HG02759 (cell line): ENCODE data around the gene CCPG1.
"Not testable (repeated sequence)": the region's sequence is repeated elsewhere in the genome, so short reads cannot be mapped to it uniquely, and the experiment has no call there.

Experiments used
- ATAC-seq: cut with Tn5 transposase; IDR thresholded peaks from one replicate; pipeline ENCODE4 v1.9.1; 2021; ENCODE audit warnings: mild to moderate bottlenecking, moderate library complexity; ENCODE audit not compliant: unreplicated experiment

Gene CCPG1

GRCh38 chr15:55408012-55408928 lies at the start of gene CCPG1, which contains the start of gene PIERCE2:
Gene CCPG1 (minus strand): TSS chr15:55408359. CDS start chr15:55389424, 18,935 bp downstream.
Gene PIERCE2 (plus strand): TSS chr15:55408495. CDS start chr15:55408769, 274 bp downstream.
- ATAC-seq: peak; percentile 96

- no peak for ATAC-seq
Measured at GRCh38 chr15:55457401-55458022, 49.4 kb upstream of the CCPG1 start.

GRCh38 chr15:55447030-55447394 lies 38.9 kb upstream of the CCPG1 start:
- ATAC-seq: not testable (repeated sequence)

GRCh38 chr15:55446379-55447029 lies 38.3 kb upstream of the CCPG1 start:
- ATAC-seq: not testable (repeated sequence)

- ATAC-seq: not testable (repeated sequence)
Measured at GRCh38 chr15:55445936-55446335, 37.8 kb upstream of the CCPG1 start.

- ATAC-seq: not testable (repeated sequence)
Measured at GRCh38 chr15:55443141-55443540, 35.0 kb upstream of the CCPG1 start.

- ATAC-seq: peak; percentile 69
Measured at GRCh38 chr15:55434989-55435825, 27.0 kb upstream of the CCPG1 start.

- ATAC-seq: no peak
Measured at GRCh38 chr15:55422089-55422488, 13.9 kb upstream of the CCPG1 start.

GRCh38 chr15:55420171-55420866 lies 12.2 kb upstream of the CCPG1 start:
- no peak for ATAC-seq

GRCh38 chr15:55417678-55418077 lies 9.5 kb upstream of the CCPG1 start:
- ATAC-seq: not testable (repeated sequence)

GRCh38 chr15:55408976-55409375 lies 817 bp upstream of the CCPG1 start:
- not testable (repeated sequence) for ATAC-seq

- no peak for ATAC-seq
Measured at GRCh38 chr15:55407498-55408011, 604 bp downstream of the CCPG1 start.

- ATAC-seq: no peak
Measured at GRCh38 chr15:55403531-55403930, 4.6 kb downstream of the CCPG1 start.

GRCh38 chr15:55402707-55403106 lies 5.5 kb downstream of the CCPG1 start:
- ATAC-seq: no peak

- ATAC-seq: no peak
Measured at GRCh38 chr15:55401786-55402246, 6.3 kb downstream of the CCPG1 start.

- ATAC-seq: not testable (repeated sequence)
Measured at GRCh38 chr15:55400050-55400449, 8.1 kb downstream of the CCPG1 start.

- ATAC-seq: no peak
Measured at GRCh38 chr15:55398243-55398642, 9.9 kb downstream of the CCPG1 start.

- no peak for ATAC-seq
Measured at GRCh38 chr15:55394694-55395093, 13.5 kb downstream of the CCPG1 start.

- no peak for ATAC-seq
Measured at GRCh38 chr15:55389264-55389607, 18.9 kb downstream of the CCPG1 start.

GRCh38 chr15:55387027-55387426 lies 21.1 kb downstream of the CCPG1 start:
- no peak for ATAC-seq
